VCaP (cell line): ENCODE results near the gene GEMIN5.

Experiments
- H3K27ac ChIP-seq: fragments of 450-650 bp; 2 replicates; pipeline ENCODE4 v1.5.1; 2017
- TF ChIP-seq, protein P1 (sequence below): fragments of 450-650 bp; conservative IDR thresholded peaks from 2 replicates; pipeline ENCODE4 v1.5.1; 2017; ENCODE audit warnings: mild to moderate bottlenecking, moderate library complexity

The GEMIN5 gene

DNA sequence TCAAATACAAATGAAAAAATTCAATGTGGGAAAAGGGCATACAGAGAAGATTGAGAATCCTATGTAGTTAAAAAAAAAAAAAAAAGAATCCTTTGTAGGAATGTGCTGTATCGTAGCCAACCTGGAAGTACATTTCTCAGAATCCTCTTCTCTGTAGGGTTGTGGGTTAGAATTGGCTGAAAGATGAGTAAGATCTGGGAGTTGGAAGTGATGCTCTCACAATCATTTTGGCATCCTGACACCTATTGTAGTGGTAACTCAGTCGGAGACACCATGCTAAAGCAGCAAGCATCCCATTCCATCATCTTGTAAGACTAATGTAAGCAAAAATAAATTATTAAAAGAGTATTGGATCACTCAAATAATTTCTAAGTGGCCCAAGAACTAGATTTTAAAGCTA is 33.5 kb upstream of the GEMIN5 start:
- H3K27ac ChIP-seq = no peak overlapping the region
- TF ChIP-seq, protein P1, sequence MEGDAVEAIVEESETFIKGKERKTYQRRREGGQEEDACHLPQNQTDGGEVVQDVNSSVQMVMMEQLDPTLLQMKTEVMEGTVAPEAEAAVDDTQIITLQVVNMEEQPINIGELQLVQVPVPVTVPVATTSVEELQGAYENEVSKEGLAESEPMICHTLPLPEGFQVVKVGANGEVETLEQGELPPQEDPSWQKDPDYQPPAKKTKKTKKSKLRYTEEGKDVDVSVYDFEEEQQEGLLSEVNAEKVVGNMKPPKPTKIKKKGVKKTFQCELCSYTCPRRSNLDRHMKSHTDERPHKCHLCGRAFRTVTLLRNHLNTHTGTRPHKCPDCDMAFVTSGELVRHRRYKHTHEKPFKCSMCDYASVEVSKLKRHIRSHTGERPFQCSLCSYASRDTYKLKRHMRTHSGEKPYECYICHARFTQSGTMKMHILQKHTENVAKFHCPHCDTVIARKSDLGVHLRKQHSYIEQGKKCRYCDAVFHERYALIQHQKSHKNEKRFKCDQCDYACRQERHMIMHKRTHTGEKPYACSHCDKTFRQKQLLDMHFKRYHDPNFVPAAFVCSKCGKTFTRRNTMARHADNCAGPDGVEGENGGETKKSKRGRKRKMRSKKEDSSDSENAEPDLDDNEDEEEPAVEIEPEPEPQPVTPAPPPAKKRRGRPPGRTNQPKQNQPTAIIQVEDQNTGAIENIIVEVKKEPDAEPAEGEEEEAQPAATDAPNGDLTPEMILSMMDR = no peak

DNA sequence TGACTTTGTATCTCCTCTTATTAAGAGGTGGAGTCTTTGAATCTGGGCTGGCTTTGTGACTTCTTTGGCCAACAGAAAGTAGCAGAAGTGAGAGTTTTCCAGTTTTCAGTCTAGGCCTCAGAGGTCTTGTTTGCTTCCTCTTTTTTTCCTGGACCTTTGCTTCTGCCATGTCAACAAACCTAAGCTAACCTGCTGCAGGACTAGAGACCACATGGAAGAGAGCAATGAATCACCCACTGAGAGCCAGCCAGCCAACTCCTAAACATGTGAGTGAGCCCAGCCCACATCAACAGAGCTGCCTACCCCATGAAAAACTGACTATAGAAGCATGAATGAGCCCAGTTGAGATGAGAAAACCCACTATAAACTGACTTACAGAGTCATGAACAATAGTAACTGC is 32.7 kb upstream of the GEMIN5 start:
- no peak overlapping the region for H3K27ac ChIP-seq
- TF ChIP-seq, protein P1 = no peak

DNA sequence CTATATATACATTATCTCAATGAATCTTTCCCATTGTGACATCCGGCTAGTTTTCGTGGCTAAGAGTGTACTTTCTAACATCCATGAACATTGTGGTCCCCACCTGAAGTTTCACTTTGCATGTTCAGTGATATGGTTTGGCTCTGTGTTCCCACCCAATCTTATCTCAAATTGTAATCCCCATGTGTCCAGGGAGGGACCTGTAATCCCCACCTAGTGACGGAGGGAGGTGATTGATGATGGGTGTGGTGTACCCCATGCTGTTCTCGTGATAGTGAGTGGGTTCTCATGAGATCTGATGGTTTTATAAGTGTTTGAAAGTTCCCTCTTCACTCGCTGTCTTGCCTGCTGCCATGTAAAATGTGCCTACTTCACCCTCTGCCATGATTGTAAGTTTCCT is 30.9 kb upstream of the GEMIN5 start:
- no peak overlapping the region for H3K27ac ChIP-seq
- TF ChIP-seq, protein P1 = no peak

DNA sequence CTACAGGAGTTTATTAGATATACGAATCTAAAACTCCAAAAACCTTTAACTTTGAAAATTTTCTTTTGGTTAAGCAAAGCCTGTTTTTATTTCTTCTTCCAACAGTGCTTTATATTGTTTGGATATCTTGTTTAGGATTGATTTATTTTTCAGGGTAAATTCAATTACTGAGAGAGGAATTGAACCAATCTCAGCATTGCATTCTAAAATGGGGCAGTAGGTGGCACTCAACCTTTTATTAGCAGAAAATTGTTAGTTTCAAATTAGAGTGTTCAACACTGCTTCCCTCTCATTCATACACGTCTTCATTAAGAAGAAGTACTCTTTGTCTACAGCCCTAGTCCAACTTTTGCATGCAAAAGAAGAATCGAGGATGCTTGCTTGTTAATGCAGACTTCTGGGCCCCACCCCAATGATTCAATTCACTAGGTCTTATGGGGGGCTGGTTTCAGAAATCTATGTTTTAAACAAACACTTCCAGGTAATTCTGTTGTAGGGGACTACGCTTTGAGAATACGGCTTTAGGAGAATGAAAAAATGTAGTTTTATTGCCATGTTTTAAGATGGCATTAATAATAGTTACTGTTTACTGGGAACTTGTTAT is 29.5 kb upstream of the GEMIN5 start:
- H3K27ac ChIP-seq = no peak overlapping the region
- TF ChIP-seq, protein P1 = peak; percentile 77

DNA sequence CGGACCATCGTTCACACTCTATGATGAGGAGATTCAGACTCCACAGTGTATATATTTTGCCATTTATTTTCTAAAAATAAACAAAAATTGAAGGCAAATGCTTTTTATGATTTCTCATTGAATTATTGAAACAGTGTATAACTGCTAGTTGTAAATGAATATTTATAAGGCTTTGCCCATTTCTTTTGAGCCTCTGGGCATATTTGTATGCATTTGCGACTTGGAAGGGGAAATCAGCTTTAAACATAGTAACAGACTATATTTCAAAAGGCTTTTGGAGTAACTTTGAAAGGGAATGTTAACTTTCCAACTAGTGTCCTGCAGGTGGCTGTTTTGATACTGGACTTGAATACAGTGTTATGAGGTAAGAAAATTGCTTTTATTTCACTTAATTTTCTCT is 28.9 kb upstream of the GEMIN5 start:
- H3K27ac ChIP-seq = no peak overlapping the region
- TF ChIP-seq, protein P1 = no peak

DNA sequence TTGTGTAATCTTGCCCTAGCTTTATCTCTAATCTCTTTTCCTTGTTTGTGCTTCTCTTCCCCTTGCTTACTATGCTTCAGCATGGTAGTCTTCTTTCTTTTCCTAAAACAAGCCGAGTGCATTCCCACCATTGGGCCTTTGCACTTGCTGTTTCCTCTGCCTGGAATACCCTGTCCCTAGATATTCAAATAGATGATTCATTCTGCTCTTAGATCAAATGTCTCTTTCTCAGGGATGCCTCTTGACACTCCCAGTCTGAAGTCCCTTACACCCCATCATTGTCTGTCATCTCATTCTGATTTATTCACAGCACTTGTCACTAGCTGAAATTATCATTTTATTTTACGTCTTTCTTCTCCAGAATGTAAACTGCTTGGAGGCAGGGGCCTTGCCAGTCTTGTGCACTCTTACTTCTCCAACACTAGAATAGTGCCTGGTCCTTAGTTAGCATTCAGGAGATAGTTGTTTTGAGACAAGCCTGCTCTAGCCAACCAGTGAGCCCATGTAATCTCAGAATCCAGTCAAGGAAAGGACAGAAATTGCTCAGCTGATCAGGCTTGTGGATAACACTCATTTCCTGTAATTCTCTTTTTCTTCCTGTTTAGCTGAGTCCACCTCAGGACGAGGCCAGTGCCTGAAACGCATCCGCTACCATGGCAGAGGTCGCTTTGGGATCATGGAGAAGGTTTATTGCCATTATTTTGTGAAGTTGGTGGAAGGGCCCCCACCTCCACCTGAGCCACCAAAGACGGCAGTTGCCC is 28.2 kb upstream of the GEMIN5 start:
- H3K27ac ChIP-seq = no peak overlapping the region
- TF ChIP-seq, protein P1 = no peak

DNA sequence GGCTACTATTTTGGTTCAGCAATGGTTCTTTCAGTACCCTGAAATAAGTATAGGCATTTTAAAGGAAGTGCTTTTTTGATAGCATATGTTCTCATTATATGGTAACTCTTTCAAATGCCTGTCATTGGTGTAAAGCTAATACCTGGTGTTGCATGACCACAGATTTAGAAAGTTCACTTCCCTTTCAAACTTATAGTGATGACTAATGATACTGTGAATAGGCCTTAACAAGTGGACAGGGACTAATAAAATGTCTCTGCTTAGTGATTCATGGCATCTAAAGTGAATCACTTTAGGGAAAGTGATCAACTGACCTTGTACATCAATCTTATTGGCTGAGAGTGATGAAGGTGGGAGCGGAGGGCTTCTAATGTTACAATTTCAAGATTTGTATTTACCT is 24.5 kb upstream of the GEMIN5 start:
- TF ChIP-seq, protein P1 = no peak
- H3K27ac ChIP-seq = no peak overlapping the region
